Stomach (tissue), 9 donors: ENCODE measurements around the gene ERC1. TPM values are rescaled to one million over a fixed set of nuclear protein-coding genes. Genes with fewer than 3 reads are reported as not detected.
A peak's percentile ranks its signal among the peaks of the same experiment; 100 is the strongest.

ENCODE experiments used
- DNase-seq, 2 donors: peaks; one replicate each; pipeline versions ENCODE4 v3.0.0 to v3.0.0-alpha.2; 2013 to 2019
- H3K27ac ChIP-seq, 5 donors: fragments of 200-600 bp in 4 of 5; sonication (generic) in 4 of 5; one replicate each; pipeline ENCODE4 v1.5.1; 2013 to 2019; ENCODE audit warnings: mild to moderate bottlenecking in 1 of 5, moderate library complexity in 1 of 5
- H3K27me3 ChIP-seq, 3 donors: fragments of 200-600 bp; sonication (generic); one replicate each; pipeline ENCODE4 v1.5.1; 2017 to 2019; ENCODE audit warnings: mixed run types in 1 of 3
- H3K36me3 ChIP-seq, 4 donors: fragments of 200-600 bp; sonication (generic); 1 replicate in 3 of 4; 2 replicates in 1 of 4; pipeline ENCODE4 v1.5.1; 2016 to 2019
- H3K4me1 ChIP-seq, 4 donors: fragments of 200-600 bp; sonication (generic); one replicate each; pipeline ENCODE4 v1.5.1; 2016 to 2019
- H3K4me3 ChIP-seq, 4 donors: fragments of 200-600 bp; sonication (generic) in 3 of 4; one replicate each; pipeline ENCODE4 v1.5.1; 2016 to 2019; ENCODE audit warnings: mild to moderate bottlenecking in 1 of 4
- H3K9me3 ChIP-seq, 4 donors: fragments of 200-600 bp; sonication (generic); one replicate each; pipeline ENCODE4 v1.5.1; 2016 to 2019
- EP300 ChIP-seq: sonication (generic); formaldehyde crosslinking; IDR thresholded peaks from one replicate; pipeline ENCODE4 v1.6.1; 2017; ENCODE audit warnings: antibody characterized with exemption
- POLR2A ChIP-seq, 4 donors: fragments of 450-650 bp; IDR thresholded peaks; one replicate each; pipeline ENCODE4 v1.6.1; 2016; ENCODE audit warnings: antibody characterized with exemption in 4 of 4, control low read depth in 2 of 4, mild to moderate bottlenecking in 1 of 4, moderate library complexity in 1 of 4
- POLR2AphosphoS5 ChIP-seq, 3 donors: sonication (generic); formaldehyde crosslinking; IDR thresholded peaks; one replicate each; pipeline ENCODE4 v1.6.1; 2016; ENCODE audit warnings: antibody characterized with exemption in 3 of 3
- WGBS, 5 donors: extraction: QIAGEN DNeasy Blood & Tissue Kit in 3 of 5; methylation state at CpG; one replicate each; pipeline versions ENCODE4 v1.1.5 to v1.1.7; 2013 to 2018; 5-methylcytosine and 5-hydroxymethylcytosine counted together
- intact Hi-C: fragments of 100-400 bp; cut with DNase I; formaldehyde crosslinking; loops from one replicate; pipeline ENCODE4 v1.15.1; 2023; ENCODE audit warnings: low total_unique reads
- polyA plus RNA-seq, 3 donors: library from polyadenylated mRNA; stranded (reverse); fragments of 200-250 nt; gene quantifications; one replicate each; pipeline ENCODE4 v1.2.3, GENCODE V29; 2013
- total RNA-seq, 5 donors: library from RNA; depleted of rRNA; stranded (reverse); fragments of >200 nt; gene quantifications; one replicate each; pipeline versions ENCODE4 v1.1.0 to v1.2.3, GENCODE V29; 2014 to 2016
- TF ChIP-seq, protein P1 (sequence below), 7 experiments: fragments of 450-650 bp in 4 of 7; fragments of 200-600 bp in 3 of 7; sonication (generic) in 3 of 7; IDR thresholded peaks; one replicate each; pipeline ENCODE4 v1.5.1; 2016 to 2019; ENCODE audit warnings: antibody characterized with exemption in 7 of 7, control low read depth in 2 of 7, mild to moderate bottlenecking in 1 of 7
- donor health status: healthy with polysubstance abuse.
- donor health status: Bipolar disorder and iron deficiency.
- donor health status: healthy.

Gene ERC1
- total and polyA plus RNA-seq, 8 donors, result 3.8 to 69.4 (median 51.6) TPM

DNA sequence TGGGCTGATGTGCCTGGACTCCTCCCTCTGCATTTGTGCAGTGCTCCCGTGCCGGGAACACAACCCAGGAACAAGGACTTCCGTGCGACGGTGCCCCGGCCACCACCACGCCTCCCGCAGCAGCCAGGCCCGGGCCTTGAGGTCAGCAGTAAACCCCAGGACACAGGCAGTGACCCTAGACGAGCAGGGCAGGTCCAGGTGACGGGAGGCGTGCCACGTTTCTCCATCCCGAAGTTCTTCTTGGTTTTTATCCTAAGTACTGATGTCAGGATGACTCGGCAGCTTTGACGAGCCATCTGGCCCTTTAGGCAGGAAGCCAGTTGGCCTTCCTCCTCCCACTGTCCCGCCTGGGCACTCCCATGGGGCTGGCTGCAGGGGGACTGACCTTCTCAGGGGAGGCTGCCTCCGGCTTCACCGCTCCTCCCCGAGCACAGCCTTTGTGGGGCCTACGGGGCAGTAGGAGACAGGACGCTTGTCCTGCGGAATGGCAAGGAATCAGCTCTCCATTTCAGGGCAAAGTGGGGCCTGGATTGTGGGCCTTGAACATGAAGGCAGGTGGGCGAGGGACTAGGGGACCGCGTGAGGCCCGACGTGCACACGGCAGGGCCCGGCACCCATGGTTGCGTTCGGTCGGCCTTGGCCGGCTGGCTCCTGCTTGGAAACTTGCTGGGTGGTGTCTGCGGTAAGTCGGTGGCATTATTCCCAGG, 509.2 kb downstream of the ERC1 start:
- Histone ChIP-seq H3K27ac (peak overlapping the region in 1 of 5 donors; percentile 3), H3K27me3 (peaks cover 0 to 7% (median 0%) of the 10 kb centered on the region in 3 donors), H3K36me3 (no peaks in the 10 kb centered on the region), H3K4me1 (peaks cover 0 to 30% (median 19%) of the 10 kb centered on the region in 4 donors), H3K9me3 (no peaks in the 10 kb centered on the region), H3K4me3 (no peak overlapping the region)
- intact Hi-C loops, result no loop called here
- DNase-seq, result peak in 1 of 2 donors; percentile 25
- WGBS, 5 donors, result 77 to 86% (median 84%) methylated on average over 29 to 36 of the region's 36 CpGs
- TF ChIP-seq EP300 (no peak), POLR2A (IDR thresholded peaks at IDR 0.05) (no peak), POLR2AphosphoS5 (IDR thresholded peaks at IDR 0.05) (no peak)
- TF ChIP-seq, protein P1, sequence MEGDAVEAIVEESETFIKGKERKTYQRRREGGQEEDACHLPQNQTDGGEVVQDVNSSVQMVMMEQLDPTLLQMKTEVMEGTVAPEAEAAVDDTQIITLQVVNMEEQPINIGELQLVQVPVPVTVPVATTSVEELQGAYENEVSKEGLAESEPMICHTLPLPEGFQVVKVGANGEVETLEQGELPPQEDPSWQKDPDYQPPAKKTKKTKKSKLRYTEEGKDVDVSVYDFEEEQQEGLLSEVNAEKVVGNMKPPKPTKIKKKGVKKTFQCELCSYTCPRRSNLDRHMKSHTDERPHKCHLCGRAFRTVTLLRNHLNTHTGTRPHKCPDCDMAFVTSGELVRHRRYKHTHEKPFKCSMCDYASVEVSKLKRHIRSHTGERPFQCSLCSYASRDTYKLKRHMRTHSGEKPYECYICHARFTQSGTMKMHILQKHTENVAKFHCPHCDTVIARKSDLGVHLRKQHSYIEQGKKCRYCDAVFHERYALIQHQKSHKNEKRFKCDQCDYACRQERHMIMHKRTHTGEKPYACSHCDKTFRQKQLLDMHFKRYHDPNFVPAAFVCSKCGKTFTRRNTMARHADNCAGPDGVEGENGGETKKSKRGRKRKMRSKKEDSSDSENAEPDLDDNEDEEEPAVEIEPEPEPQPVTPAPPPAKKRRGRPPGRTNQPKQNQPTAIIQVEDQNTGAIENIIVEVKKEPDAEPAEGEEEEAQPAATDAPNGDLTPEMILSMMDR (IDR thresholded peaks at IDR 0.05), result no peak

DNA sequence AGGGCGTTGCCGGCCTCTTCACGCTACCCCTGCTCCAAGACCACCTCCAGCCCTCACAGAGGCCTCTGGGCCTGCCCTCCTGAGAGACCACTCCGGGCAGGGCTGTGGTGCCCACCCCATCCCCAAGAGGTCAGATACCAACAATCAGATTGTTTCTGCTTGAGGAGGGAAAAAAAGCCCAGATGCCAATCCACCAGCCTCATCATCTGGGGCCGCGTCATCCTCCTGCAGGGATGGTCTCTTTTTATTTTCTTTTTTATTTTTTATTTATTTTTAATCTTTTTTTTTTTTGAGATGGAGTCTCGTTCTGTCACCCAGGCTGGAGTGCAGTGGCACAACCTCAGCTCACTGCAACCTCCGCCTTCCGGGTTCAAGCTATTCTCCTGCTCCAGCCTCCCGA, 510.0 kb downstream of the ERC1 start:
- 83 to 96% (median 89%) methylated on average over 10 of the region's 10 CpGs for WGBS, 5 donors

DNA sequence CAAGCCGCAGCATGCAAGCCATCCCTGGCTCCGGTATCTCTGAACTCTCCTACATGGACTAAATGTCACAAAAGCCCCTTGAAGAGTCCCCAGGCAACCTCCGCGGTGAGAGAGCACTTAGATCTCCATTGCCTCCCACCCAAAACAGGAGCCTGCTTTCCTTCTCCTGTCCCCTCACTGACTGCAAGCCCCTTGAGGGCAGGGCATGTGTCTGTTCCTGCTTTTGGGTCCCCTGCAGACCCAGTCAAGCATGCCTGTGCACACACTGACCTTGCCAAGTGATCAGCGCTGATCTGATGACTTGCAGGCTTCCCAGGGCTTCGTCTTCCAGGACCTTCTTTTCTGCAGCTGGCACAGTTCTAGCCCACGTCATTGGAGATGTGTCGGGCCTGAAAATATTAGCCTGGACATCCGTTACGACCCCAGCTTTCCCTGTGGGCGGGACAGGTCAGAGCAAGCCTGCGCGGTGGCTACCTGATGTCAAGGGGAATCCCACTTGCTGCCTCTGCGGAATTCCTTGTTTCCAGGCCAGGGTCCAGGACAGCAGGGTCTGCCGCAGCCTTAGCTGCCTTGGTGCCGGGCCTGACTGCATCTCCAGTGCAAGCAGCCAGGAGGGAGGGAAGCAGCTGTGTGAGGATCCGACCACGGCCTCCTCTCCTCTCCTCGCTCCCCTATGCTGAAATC, 510.8 kb downstream of the ERC1 start:
- no peaks in the 10 kb centered on the region for H3K9me3 ChIP-seq
- no peak for TF ChIP-seq EP300
- H3K4me1 ChIP-seq, result peaks cover 0 to 18% (median 9%) of the 10 kb centered on the region in 4 donors
- DNase-seq, result peak in 1 of 2 donors; percentile 28
- no peak overlapping the region for H3K4me3 ChIP-seq
- H3K27me3 ChIP-seq, result peaks cover 0 to 7% (median 0%) of the 10 kb centered on the region in 3 donors
- 83 to 91% (median 89%) methylated on average over 18 to 19 of the region's 19 CpGs for WGBS, 5 donors
- no peak overlapping the region for H3K27ac ChIP-seq
- no peaks in the 10 kb centered on the region for H3K36me3 ChIP-seq
- intact Hi-C loops, result no loop called here

More for the DNA sequence above, 510.0 kb downstream of the ERC1 start:
- TF ChIP-seq EP300 (no peak), POLR2A (IDR thresholded peaks at IDR 0.05) (no peak), POLR2AphosphoS5 (IDR thresholded peaks at IDR 0.05) (no peak)
- TF ChIP-seq, protein P1 (IDR thresholded peaks at IDR 0.05), result no peak
- H3K4me1 ChIP-seq, result peaks cover 0 to 27% (median 17%) of the 10 kb centered on the region in 4 donors
- H3K36me3 ChIP-seq, result no peaks in the 10 kb centered on the region
- H3K27ac ChIP-seq, result no peak overlapping the region
- no peak overlapping the region for H3K4me3 ChIP-seq
- DNase-seq, result no peak
- H3K27me3 ChIP-seq, result peaks cover 0 to 7% (median 0%) of the 10 kb centered on the region in 3 donors
- H3K9me3 ChIP-seq, result no peaks in the 10 kb centered on the region
- intact Hi-C loops, result no loop called here

DNA sequence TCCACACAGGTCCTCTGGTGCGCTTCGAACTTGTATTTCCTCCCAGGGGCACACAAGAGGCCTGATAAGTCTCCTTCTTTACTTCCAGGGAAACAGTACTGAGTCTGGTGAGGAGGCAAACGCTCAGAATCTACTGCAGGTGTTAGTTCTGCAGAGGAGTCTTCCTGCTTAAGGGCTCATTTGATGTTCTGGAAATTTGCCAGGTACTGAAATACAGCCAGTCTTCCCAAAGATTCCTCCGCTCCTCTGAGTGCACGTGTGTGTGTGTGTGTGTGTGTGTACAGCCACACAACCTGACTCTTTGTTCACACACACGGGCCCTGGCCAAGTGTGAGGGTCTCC, 511.3 kb downstream of the ERC1 start:
- peaks cover 0 to 15% (median 7%) of the 10 kb centered on the region in 4 donors for H3K4me1 ChIP-seq
- H3K36me3 ChIP-seq, result no peaks in the 10 kb centered on the region
- TF ChIP-seq, protein P1 (IDR thresholded peaks at IDR 0.05), result no peak
- WGBS, 5 donors, result 29 to 38% (median 33%) methylated on average over 6 of the region's 6 CpGs
- H3K4me3 ChIP-seq, result peak overlapping the region in 1 of 4 donors; percentile 6
- intact Hi-C loops, result no loop called here
- H3K27ac ChIP-seq, result no peak overlapping the region
- H3K27me3 ChIP-seq, result peaks cover 0 to 7% (median 0%) of the 10 kb centered on the region in 3 donors
- peak in 1 of 2 donors; percentile 50 for DNase-seq
- H3K9me3 ChIP-seq, result no peaks in the 10 kb centered on the region
